GM18517 (cell line): ENCODE data around the gene MGLL.

ENCODE experiments used
- ATAC-seq: cut with Tn5 transposase; IDR thresholded peaks from one replicate; pipeline ENCODE4 v1.9.1; 2021; ENCODE audit warnings: mild to moderate bottlenecking, moderate library complexity; ENCODE audit not compliant: unreplicated experiment

Gene MGLL

GRCh38 chr3:127791221-127791913 is 30.9 kb downstream of the MGLL start:
- peak; percentile 65 for ATAC-seq

- no peak for ATAC-seq
Observed at GRCh38 chr3:127790882-127791183, 31.5 kb downstream of the MGLL start.

GRCh38 chr3:127789990-127790881 is 32.1 kb downstream of the MGLL start:
- ATAC-seq, result no peak

GRCh38 chr3:127789051-127789450 is 33.3 kb downstream of the MGLL start:
- no peak for ATAC-seq

- no peak for ATAC-seq
Observed at GRCh38 chr3:127788451-127788909, 33.8 kb downstream of the MGLL start.

GRCh38 chr3:127787571-127788365 is 34.5 kb downstream of the MGLL start:
- no peak for ATAC-seq

- ATAC-seq, result no peak
Observed at GRCh38 chr3:127787071-127787490, 35.2 kb downstream of the MGLL start.

GRCh38 chr3:127786353-127787070 is 35.8 kb downstream of the MGLL start:
- ATAC-seq, result no peak

- ATAC-seq, result no peak
Observed at GRCh38 chr3:127785711-127786265, 36.5 kb downstream of the MGLL start.

- no peak for ATAC-seq
Observed at GRCh38 chr3:127784865-127785710, 37.2 kb downstream of the MGLL start.

GRCh38 chr3:127784283-127784682 is 38.0 kb downstream of the MGLL start:
- no peak for ATAC-seq

- no peak for ATAC-seq
Observed at GRCh38 chr3:127783642-127784160, 38.6 kb downstream of the MGLL start.

GRCh38 chr3:127783166-127783565 is 39.1 kb downstream of the MGLL start:
- no peak for ATAC-seq

GRCh38 chr3:127781411-127782001 is 40.8 kb downstream of the MGLL start:
- no peak for ATAC-seq

GRCh38 chr3:127780536-127781400 is 41.5 kb downstream of the MGLL start:
- no peak for ATAC-seq

GRCh38 chr3:127779747-127780146 is 42.6 kb downstream of the MGLL start:
- ATAC-seq, result no peak

GRCh38 chr3:127777921-127778656 is 44.2 kb downstream of the MGLL start:
- no peak for ATAC-seq
